ENCODE data around the gene COL4A6. TPM values are rescaled to one million over a fixed set of nuclear protein-coding genes. Genes with fewer than 3 reads are reported as not detected.

Gene COL4A6
- total RNA-seq, 1 donor from 2014 or later: 40.5 TPM

GRCh38 chrX:108219949-108220601 is 218.1 kb downstream of the COL4A6 start:
- Histone ChIP-seq H4K20me1 (ENCODE audit: low read depth) (no peaks in the 10 kb centered on the region), H3K27ac (no peak overlapping the region), H3K27me3 (no peaks in the 10 kb centered on the region), H3K4me1 (no peaks in the 10 kb centered on the region), H3K4me2 (no peak overlapping the region), H3K36me3 (no peaks in the 10 kb centered on the region), H3K9ac (no peak overlapping the region), H3K4me3 (no peak overlapping the region), H2AFZ (replicated peaks) (no peak overlapping the region), H3F3A (ENCODE audit: low read depth) (no peaks in the 10 kb centered on the region), H3K9me3 (ENCODE audit: low read depth) (no peaks in the 10 kb centered on the region), H3K79me2 (ENCODE audit: low read depth) (no peaks in the 10 kb centered on the region)
- DNase-seq (ENCODE audit: low spot score): no peak
- Mint-ChIP-seq H3K27ac (no peak overlapping the region), H3K36me3 (peaks cover 60% of the 10 kb centered on the region), H3K27me3 (ENCODE audit: insufficient read depth, low read depth) (no peaks in the 10 kb centered on the region), H3K9me3 (no peaks in the 10 kb centered on the region), H3K4me1 (peaks cover 28% of the 10 kb centered on the region), H3K4me3 (no peak overlapping the region)
- no peak for TF ChIP-seq EZH2 (IDR thresholded peaks at IDR 0.05)
- TF ChIP-seq EZH2phosphoT487 (IDR thresholded peaks at IDR 0.05): no peak
- TF ChIP-seq CTCF (IDR thresholded peaks at IDR 0.05): no peak

GRCh38 chrX:108217876-108218275 is 220.3 kb downstream of the COL4A6 start:
- Histone ChIP-seq H3K27me3 (no peaks in the 10 kb centered on the region), H3F3A (ENCODE audit: low read depth) (no peaks in the 10 kb centered on the region), H3K36me3 (no peaks in the 10 kb centered on the region), H3K9me3 (ENCODE audit: low read depth) (no peaks in the 10 kb centered on the region), H3K4me1 (no peaks in the 10 kb centered on the region), H4K20me1 (ENCODE audit: low read depth) (no peaks in the 10 kb centered on the region), H3K4me2 (no peak overlapping the region), H3K4me3 (no peak overlapping the region), H3K27ac (no peak overlapping the region), H2AFZ (replicated peaks) (no peak overlapping the region), H3K79me2 (ENCODE audit: low read depth) (no peaks in the 10 kb centered on the region), H3K9ac (no peak overlapping the region)
- H3K4me1 Mint-ChIP-seq: peaks cover 12% of the 10 kb centered on the region
- no peak overlapping the region for H3K27ac Mint-ChIP-seq
- TF ChIP-seq EZH2phosphoT487 (IDR thresholded peaks at IDR 0.05) (no peak), EZH2 (IDR thresholded peaks at IDR 0.05) (no peak), CTCF (IDR thresholded peaks at IDR 0.05) (no peak)
- H3K4me3 Mint-ChIP-seq: no peak overlapping the region
- H3K27me3 Mint-ChIP-seq (ENCODE audit: insufficient read depth, low read depth): no peaks in the 10 kb centered on the region
- H3K9me3 Mint-ChIP-seq: no peaks in the 10 kb centered on the region
- DNase-seq (ENCODE audit: low spot score): no peak
- H3K36me3 Mint-ChIP-seq: peaks cover 72% of the 10 kb centered on the region

GRCh38 chrX:108216919-108217571 is 221.2 kb downstream of the COL4A6 start:
- Histone ChIP-seq H4K20me1 (ENCODE audit: low read depth) (no peaks in the 10 kb centered on the region), H3K9me3 (ENCODE audit: low read depth) (no peaks in the 10 kb centered on the region), H2AFZ (replicated peaks) (no peak overlapping the region), H3K79me2 (ENCODE audit: low read depth) (no peaks in the 10 kb centered on the region), H3F3A (ENCODE audit: low read depth) (no peaks in the 10 kb centered on the region), H3K4me3 (no peak overlapping the region), H3K4me1 (no peaks in the 10 kb centered on the region), H3K36me3 (no peaks in the 10 kb centered on the region), H3K9ac (no peak overlapping the region), H3K27ac (no peak overlapping the region), H3K27me3 (no peaks in the 10 kb centered on the region), H3K4me2 (no peak overlapping the region)
- no peak for TF ChIP-seq EZH2 (IDR thresholded peaks at IDR 0.05)
- TF ChIP-seq CTCF (IDR thresholded peaks at IDR 0.05): no peak
- TF ChIP-seq EZH2phosphoT487 (IDR thresholded peaks at IDR 0.05): no peak
- H3K36me3 Mint-ChIP-seq: peaks cover 77% of the 10 kb centered on the region
- no peaks in the 10 kb centered on the region for H3K27me3 Mint-ChIP-seq (ENCODE audit: insufficient read depth, low read depth)
- peaks cover 7% of the 10 kb centered on the region for H3K4me1 Mint-ChIP-seq
- DNase-seq (ENCODE audit: low spot score): no peak
- H3K9me3 Mint-ChIP-seq: no peaks in the 10 kb centered on the region
- no peak overlapping the region for H3K27ac Mint-ChIP-seq
- no peak overlapping the region for H3K4me3 Mint-ChIP-seq

Measured in neural progenitor cell (in vitro differentiated cells).